Measurements from ENCODE around the gene DOP1B.
"Not testable (repeated sequence)": the region's sequence is repeated elsewhere in the genome, so short reads cannot be mapped to it uniquely, and the experiment has no call there.

DOP1B gene

GRCh38 chr21:36156815-36157670 lies at the start of gene DOP1B:
Gene DOP1B (plus strand): TSS chr21:36156824. CDS start chr21:36164734, 7,910 bp downstream.
- DNase-seq (ENCODE audit: low spot score): no peak

- DNase-seq (ENCODE audit: low spot score): no peak
These were observed 46.8 kb upstream of the DOP1B start for GRCh38 chr21:36109868-36110267.

- DNase-seq (ENCODE audit: low spot score): no peak
These were observed 45.4 kb upstream of the DOP1B start for GRCh38 chr21:36111238-36111637.

GRCh38 chr21:36113647-36114428 lies 42.8 kb upstream of the DOP1B start:
- no peak for DNase-seq (ENCODE audit: low spot score)

- no peak for DNase-seq (ENCODE audit: low spot score)
These were observed 41.4 kb upstream of the DOP1B start for GRCh38 chr21:36115138-36115730.

GRCh38 chr21:36117286-36117741 lies 39.3 kb upstream of the DOP1B start:
- no peak for DNase-seq (ENCODE audit: low spot score)

- DNase-seq (ENCODE audit: low spot score): no peak
These were observed 36.2 kb upstream of the DOP1B start for GRCh38 chr21:36120304-36120888.

GRCh38 chr21:36122977-36123376 lies 33.6 kb upstream of the DOP1B start:
- no peak for DNase-seq (ENCODE audit: low spot score)

GRCh38 chr21:36124395-36124794 lies 32.2 kb upstream of the DOP1B start:
- no peak for DNase-seq (ENCODE audit: low spot score)

- DNase-seq (ENCODE audit: low spot score): no peak
These were observed 31.0 kb upstream of the DOP1B start for GRCh38 chr21:36125512-36126207.

GRCh38 chr21:36126208-36126565 lies 30.4 kb upstream of the DOP1B start:
- no peak for DNase-seq (ENCODE audit: low spot score)

GRCh38 chr21:36126621-36127110 lies 30.0 kb upstream of the DOP1B start:
- no peak for DNase-seq (ENCODE audit: low spot score)

- no peak for DNase-seq (ENCODE audit: low spot score)
These were observed 29.2 kb upstream of the DOP1B start for GRCh38 chr21:36127250-36127904.

- DNase-seq (ENCODE audit: low spot score): no peak
These were observed 28.6 kb upstream of the DOP1B start for GRCh38 chr21:36127977-36128376.

- peak; percentile 72 for DNase-seq (ENCODE audit: low spot score)
These were observed 27.4 kb upstream of the DOP1B start for GRCh38 chr21:36129219-36129618.

GRCh38 chr21:36130414-36130762 lies 26.2 kb upstream of the DOP1B start:
- DNase-seq (ENCODE audit: low spot score): not testable (repeated sequence)

- DNase-seq (ENCODE audit: low spot score): not testable (repeated sequence)
These were observed 25.8 kb upstream of the DOP1B start for GRCh38 chr21:36130839-36131238.

GRCh38 chr21:36132696-36133095 lies 23.9 kb upstream of the DOP1B start:
- DNase-seq (ENCODE audit: low spot score): no peak

GRCh38 chr21:36134803-36135390 lies 21.7 kb upstream of the DOP1B start, which contains the start of gene CBR3:
Gene CBR3 (plus strand): TSS chr21:36135079. CDS start chr21:36135193, 114 bp downstream.
- no peak for DNase-seq (ENCODE audit: low spot score)

- DNase-seq (ENCODE audit: low spot score): peak; percentile 73
These were observed 21.1 kb upstream of the DOP1B start for GRCh38 chr21:36135391-36136102.

All from putamen (tissue), 1 donor.